Lower leg skin (tissue), 3 donors: ENCODE results near the gene SHC3.

ENCODE experiments used
- POLR2A ChIP-seq, 2 donors: fragments of 450-650 bp; IDR thresholded peaks; one replicate each; pipeline ENCODE4 v1.6.1; 2016 to 2017; ENCODE audit warnings: antibody characterized with exemption in 2 of 2, mild to moderate bottlenecking in 1 of 2, moderate library complexity in 1 of 2
- TF ChIP-seq, protein P1 (sequence below), 3 donors: fragments of 450-650 bp; IDR thresholded peaks; one replicate each; pipeline ENCODE4 v1.5.1; 2016; ENCODE audit warnings: antibody characterized with exemption in 3 of 3, mild to moderate bottlenecking in 3 of 3, moderate library complexity in 2 of 3

DNA sequence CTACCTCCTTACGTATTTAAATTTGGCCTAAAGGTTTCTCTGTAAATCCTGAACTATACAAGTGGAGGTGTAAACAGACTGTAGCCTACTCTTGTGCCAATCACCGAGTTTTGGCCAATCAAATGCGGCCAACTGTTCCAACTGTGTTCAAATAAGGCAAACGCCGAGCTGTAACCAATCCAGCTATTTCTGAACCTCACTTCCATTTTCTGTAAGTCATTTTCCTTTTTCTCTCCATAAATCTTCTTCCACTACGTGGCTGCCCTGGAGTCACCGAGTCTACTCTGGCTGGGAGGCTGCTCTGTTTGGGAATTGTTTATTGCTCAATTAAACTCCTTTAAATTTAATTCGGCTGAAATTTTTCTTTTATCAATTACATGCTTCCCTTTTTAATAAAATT is 129.0 kb downstream of the SHC3 start:
- TF ChIP-seq, protein P1, sequence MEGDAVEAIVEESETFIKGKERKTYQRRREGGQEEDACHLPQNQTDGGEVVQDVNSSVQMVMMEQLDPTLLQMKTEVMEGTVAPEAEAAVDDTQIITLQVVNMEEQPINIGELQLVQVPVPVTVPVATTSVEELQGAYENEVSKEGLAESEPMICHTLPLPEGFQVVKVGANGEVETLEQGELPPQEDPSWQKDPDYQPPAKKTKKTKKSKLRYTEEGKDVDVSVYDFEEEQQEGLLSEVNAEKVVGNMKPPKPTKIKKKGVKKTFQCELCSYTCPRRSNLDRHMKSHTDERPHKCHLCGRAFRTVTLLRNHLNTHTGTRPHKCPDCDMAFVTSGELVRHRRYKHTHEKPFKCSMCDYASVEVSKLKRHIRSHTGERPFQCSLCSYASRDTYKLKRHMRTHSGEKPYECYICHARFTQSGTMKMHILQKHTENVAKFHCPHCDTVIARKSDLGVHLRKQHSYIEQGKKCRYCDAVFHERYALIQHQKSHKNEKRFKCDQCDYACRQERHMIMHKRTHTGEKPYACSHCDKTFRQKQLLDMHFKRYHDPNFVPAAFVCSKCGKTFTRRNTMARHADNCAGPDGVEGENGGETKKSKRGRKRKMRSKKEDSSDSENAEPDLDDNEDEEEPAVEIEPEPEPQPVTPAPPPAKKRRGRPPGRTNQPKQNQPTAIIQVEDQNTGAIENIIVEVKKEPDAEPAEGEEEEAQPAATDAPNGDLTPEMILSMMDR (IDR thresholded peaks at IDR 0.05): no peak
- TF ChIP-seq POLR2A (IDR thresholded peaks at IDR 0.05): no peak
